ENCODE results near the gene TXLNA. TPM values are rescaled to one million over a fixed set of nuclear protein-coding genes. Genes with fewer than 3 reads are reported as not detected.

The TXLNA gene
- total RNA-seq, 3 donors from 2014 or later = 80.7 to 86.6 (median 86.0) TPM

DNA sequence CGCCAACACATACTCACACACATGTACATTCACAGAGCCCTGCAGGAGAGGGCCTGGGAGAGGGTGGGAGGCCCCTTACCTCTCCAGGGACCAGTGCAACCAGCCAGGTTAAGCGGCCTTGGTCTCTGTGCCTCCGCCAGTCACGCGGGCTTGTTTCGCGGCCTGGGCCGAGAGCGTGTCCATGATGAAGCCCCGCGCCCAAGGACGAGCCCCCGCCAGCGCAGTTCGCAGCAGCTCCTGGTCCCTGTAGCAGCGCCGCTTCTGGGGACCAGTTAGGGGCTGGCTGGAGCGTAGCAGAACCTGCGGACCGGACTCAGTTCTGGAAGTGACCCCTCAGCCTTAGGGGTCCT, 60.3 kb downstream of the TXLNA start:
- H3K27me3 Mint-ChIP-seq (ENCODE audit: low read depth) = no peaks in the 10 kb centered on the region
- ATAC-seq (no peak), DNase-seq (no peak)
- peaks cover 20% of the 10 kb centered on the region for H3K4me1 Mint-ChIP-seq (ENCODE audit: low read depth)
- peak overlapping the region; percentile 84 for H3K4me3 Mint-ChIP-seq
- no peaks in the 10 kb centered on the region for H3K9me3 Mint-ChIP-seq
- peaks cover 6% of the 10 kb centered on the region for H3K36me3 Mint-ChIP-seq (ENCODE audit: insufficient read depth)

DNA sequence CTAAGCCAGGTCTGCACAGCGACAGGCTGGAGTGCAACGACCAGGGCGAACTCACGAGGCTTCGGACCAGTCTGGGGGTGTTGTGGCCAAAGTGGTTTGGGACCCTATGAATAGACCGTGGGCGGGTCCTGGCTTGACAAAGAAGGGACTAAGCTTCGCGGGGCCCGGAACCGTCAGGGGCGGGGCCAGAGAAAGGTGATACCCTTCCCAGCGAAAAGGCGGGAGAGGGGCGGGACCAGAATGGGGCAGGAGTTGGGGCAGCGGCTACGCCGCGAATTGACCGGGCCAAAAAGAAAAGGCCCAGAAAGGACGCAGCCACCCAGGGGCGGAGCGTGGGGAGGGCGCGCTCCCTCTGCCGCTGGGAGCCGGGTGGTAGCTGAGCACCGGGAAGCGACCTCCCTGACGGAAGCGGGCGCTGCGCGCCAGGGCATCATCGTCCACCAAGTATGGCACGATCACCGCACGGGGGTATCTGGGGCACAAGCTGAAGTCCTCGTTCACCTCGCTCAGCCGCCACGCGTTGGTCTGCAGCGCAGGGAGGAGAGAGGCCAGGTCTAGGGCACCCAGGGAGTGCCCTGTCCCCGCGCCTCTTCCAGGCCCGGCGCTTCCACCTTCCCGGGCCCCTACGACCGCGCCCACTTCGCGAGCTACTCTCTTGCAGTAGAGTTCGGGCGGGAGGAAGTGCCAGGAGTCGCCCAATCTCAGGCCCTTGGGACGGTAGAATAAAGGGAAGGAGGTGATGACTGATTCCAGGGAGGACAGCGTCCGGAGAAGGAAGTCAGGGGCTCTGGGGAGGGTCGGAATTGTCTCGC, 60.9 kb downstream of the TXLNA start:
- DNase-seq (peak; percentile 58), ATAC-seq (peak; percentile 70 to 75)
- Mint-ChIP-seq H3K27me3 (ENCODE audit: low read depth) (no peaks in the 10 kb centered on the region), H3K4me1 (ENCODE audit: low read depth) (peaks cover 20% of the 10 kb centered on the region), H3K9me3 (no peaks in the 10 kb centered on the region), H3K36me3 (ENCODE audit: insufficient read depth) (peaks cover 6% of the 10 kb centered on the region), H3K4me3 (peak overlapping the region; percentile 84)

DNA sequence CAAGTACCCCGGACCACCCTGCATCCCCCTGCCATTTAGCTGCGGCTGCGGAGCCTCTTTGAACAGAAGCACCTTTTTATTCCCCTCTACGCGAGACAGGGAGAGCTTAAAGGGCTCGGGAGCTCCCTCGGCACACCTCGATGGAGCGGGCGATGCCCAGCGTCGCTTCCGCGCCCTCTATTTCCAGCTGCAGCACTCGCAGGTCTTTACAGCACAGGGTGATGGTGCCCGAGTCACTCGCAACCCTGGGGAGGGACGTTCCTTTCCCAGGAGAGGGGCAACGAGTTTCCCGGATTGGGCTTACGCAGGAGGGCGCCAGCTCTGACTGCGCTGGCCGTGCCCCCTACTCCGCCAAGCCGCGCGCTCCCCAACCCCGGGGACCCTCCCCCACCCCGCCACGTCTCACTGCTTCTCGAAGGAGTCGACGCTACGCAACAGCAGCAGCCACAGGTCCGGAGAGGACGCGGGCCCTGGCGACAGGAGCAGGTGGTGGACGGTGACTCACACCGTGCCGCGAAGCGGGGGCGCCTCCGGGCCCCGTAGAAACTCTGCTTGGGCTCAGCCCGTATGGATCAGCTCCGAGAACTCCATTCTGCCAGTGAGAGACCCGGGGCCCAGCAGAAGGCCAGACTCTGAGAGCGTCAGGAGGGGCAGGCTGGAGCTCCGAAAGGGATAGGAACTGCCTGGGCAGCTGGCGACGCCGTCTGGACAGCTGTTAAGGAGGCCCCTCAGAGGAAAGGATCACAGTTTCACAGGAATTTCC, 61.7 kb downstream of the TXLNA start:
- peak; percentile 32 for DNase-seq

DNA sequence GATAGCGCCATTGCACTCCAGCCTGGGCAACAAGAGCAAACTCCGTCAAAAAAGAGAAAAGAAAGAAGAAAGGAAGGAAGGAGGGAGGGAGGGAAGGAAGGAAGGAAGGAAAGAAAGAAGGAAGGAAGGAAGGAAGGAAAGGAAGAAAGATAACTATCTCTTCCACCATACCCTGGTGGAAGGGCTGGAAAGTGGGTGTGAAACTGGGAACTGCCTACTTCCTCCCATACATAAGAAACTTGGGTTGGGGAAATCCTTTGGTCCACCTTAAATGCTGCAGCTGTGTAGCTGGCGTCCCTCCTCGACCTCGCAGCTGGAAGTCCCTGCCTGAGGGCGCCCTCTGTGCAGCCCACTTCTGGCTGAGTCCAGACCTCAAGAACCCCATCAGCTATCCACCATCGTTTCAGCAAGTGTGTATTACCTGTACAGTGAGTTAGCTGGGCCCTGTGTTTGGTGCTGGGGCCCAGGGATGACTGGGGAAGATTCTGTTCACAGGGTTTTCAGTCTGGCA, 62.9 kb downstream of the TXLNA start:
- ATAC-seq = no peak
- DNase-seq = no peak
- no peaks in the 10 kb centered on the region for H3K36me3 Mint-ChIP-seq (ENCODE audit: insufficient read depth)
- no peaks in the 10 kb centered on the region for H3K9me3 Mint-ChIP-seq
- peaks cover 31% of the 10 kb centered on the region for H3K4me1 Mint-ChIP-seq (ENCODE audit: low read depth)
- H3K4me3 Mint-ChIP-seq = no peak overlapping the region
- H3K27me3 Mint-ChIP-seq (ENCODE audit: low read depth) = no peaks in the 10 kb centered on the region

More for the DNA sequence above, 61.7 kb downstream of the TXLNA start:
- ATAC-seq = peak; percentile 68 to 69
- no peaks in the 10 kb centered on the region for H3K27me3 Mint-ChIP-seq (ENCODE audit: low read depth)
- peaks cover under 1% of the 10 kb centered on the region for H3K36me3 Mint-ChIP-seq (ENCODE audit: insufficient read depth)
- peak overlapping the region; percentile 84 for H3K4me3 Mint-ChIP-seq
- peaks cover 20% of the 10 kb centered on the region for H3K4me1 Mint-ChIP-seq (ENCODE audit: low read depth)
- no peaks in the 10 kb centered on the region for H3K9me3 Mint-ChIP-seq

DNA sequence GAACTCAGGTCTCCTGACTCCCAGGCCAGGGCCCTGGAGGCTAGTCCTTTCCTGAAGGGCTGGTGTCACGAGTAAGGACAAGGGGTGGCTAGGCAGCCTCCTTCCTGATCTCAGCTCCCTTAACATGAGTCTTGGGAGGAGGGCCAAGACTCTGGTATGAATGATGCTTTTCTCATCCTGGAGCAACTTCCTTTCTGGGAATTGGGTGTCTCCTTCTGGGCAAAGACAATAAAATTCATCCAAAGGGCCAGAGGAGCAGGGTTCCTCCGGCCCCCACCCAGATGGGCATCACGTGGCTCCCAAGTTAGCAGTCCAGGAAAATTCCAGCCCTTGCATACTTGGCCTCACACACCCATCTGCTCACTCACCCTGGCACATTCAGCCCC, 67.4 kb downstream of the TXLNA start, which contains the start of gene FAM167B:
TSS of gene FAM167B (plus strand) at position 335 of the 386 bp plus-strand sequence. CDS start 200 bp downstream, outside the sequence.
- ATAC-seq (no peak), DNase-seq (no peak)
- Mint-ChIP-seq H3K36me3 (ENCODE audit: insufficient read depth) (peaks cover 1% of the 10 kb centered on the region), H3K4me3 (peak within 1 kb of the TSS; percentile 44), H3K4me1 (ENCODE audit: low read depth) (peaks cover 56% of the 10 kb centered on the region), H3K27me3 (ENCODE audit: low read depth) (no peaks in the 10 kb centered on the region), H3K9me3 (no peaks in the 10 kb centered on the region)

DNA sequence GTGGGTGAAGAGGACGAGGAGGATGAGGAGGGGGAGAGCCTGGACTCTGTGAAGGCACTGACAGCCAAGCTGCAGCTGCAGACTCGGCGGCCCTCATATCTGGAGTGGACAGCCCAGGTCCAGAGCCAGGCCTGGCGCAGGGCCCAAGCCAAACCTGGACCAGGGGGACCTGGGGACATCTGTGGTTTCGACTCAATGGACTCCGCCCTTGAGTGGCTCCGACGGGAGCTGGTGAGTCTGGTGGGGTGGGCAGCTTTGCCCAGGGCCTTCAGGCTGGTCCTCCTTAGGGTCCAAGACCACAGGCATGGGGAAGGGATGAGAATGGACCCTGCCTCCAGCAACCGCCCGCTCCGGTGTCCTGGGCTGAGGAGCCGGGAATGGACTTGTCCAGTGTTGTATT, 68.0 kb downstream of the TXLNA start:
- H3K4me3 Mint-ChIP-seq = no peak overlapping the region
- H3K9me3 Mint-ChIP-seq = no peaks in the 10 kb centered on the region
- no peak for DNase-seq
- ATAC-seq = no peak
- no peaks in the 10 kb centered on the region for H3K27me3 Mint-ChIP-seq (ENCODE audit: low read depth)
- peaks cover 2% of the 10 kb centered on the region for H3K36me3 Mint-ChIP-seq (ENCODE audit: insufficient read depth)
- peaks cover 54% of the 10 kb centered on the region for H3K4me1 Mint-ChIP-seq (ENCODE audit: low read depth)

Other genes starting within 250 kb of the TXLNA start
- gene PTP4A2, start 241.3 kb upstream of the TXLNA start, total RNA-seq = 100 to 1,000 TPM; 294 to 337 (median 297) TPM
- 100 to 1,000 TPM; 186 to 191 (median 187) TPM for gene KHDRBS1, start 165.8 kb upstream of the TXLNA start, total RNA-seq
- gene TMEM39B, start 106.7 kb upstream of the TXLNA start, total RNA-seq = 10 to 100 TPM; 26.9 to 30.4 (median 27.8) TPM
- 10 to 100 TPM; 82.6 to 90.0 (median 88.1) TPM for gene KPNA6, start 71.6 kb upstream of the TXLNA start, total RNA-seq
- 10 to 100 TPM in 1 of 3 donors, 1 to 10 TPM in 2; 6.7 to 10.0 (median 7.8) TPM for gene CCDC28B, start 20.9 kb downstream of the TXLNA start, total RNA-seq
- gene IQCC, start 26.0 kb downstream of the TXLNA start, total RNA-seq = 1 to 10 TPM; 2.2 to 3.0 (median 2.9) TPM
- gene DCDC2B, start 29.4 kb downstream of the TXLNA start, total RNA-seq = not detected
- 1 to 10 TPM; 8.0 to 9.2 (median 8.2) TPM for gene TMEM234, start 42.7 kb downstream of the TXLNA start, total RNA-seq
- 100 to 1,000 TPM; 404 to 436 (median 434) TPM for gene EIF3I, start 42.7 kb downstream of the TXLNA start, total RNA-seq
- under 1 TPM in 1 of 3 donors, not detected in 2; 0.25 TPM for gene FAM167B, start 67.5 kb downstream of the TXLNA start, total RNA-seq
- gene LCK, start 71.6 kb downstream of the TXLNA start, total RNA-seq = 100 to 1,000 TPM; 187 to 238 (median 237) TPM
- 100 to 1,000 TPM; 168 to 177 (median 173) TPM for gene HDAC1, start 112.4 kb downstream of the TXLNA start, total RNA-seq
- 10 to 100 TPM; 25.3 to 33.5 (median 27.8) TPM for gene MARCKSL1, start 156.6 kb downstream of the TXLNA start, total RNA-seq
- 1 to 10 TPM; 2.7 to 3.5 (median 3.2) TPM for gene FAM229A, start 182.8 kb downstream of the TXLNA start, total RNA-seq
- gene TSSK3, start 182.9 kb downstream of the TXLNA start, total RNA-seq = under 1 TPM; 0.71 to 0.98 (median 0.92) TPM
- gene BSDC1, start 214.8 kb downstream of the TXLNA start, total RNA-seq = 10 to 100 TPM; 42.2 to 56.8 (median 46.6) TPM